GM12878 (cell line): ENCODE data around the gene GALNT18. TPM values are rescaled to one million over a fixed set of nuclear protein-coding genes. Genes with fewer than 3 reads are reported as not detected.
A peak's percentile ranks its signal among the peaks of the same experiment; 100 is the strongest.

Experiments used
- ATAC-seq: fragments of 200-7000 bp; cut with Tn5 transposase; 3 replicates; pipeline ENCODE4 v1.9.1; 2020; ENCODE audit warnings: mild to moderate bottlenecking, moderate library complexity
- BruUV-seq: library from RNA; stranded (reverse); fragments of 400-500 nt; replicated peaks from 2 replicates; lab custom pipeline; 2021; lab: Mats Ljungman, UMichigan
- CTCF ChIA-PET: fragments of 300-600 bp; sonication (Branson Sonifier 250); formaldehyde crosslinking; extraction: SDS; loops from one replicate; lab custom pipeline; 2021; ENCODE audit warnings: inconsistent platforms; lab: Yijun Ruan, JAX
- POLR2A ChIA-PET: fragments of 350-600 bp; formaldehyde crosslinking; extraction: SDS; loops from one replicate; lab custom pipeline; 2021; ENCODE audit warnings: inconsistent platforms; lab: Charles Lee
- RAD21 ChIA-PET: fragments of 300-600 bp; sonication (Branson Sonifier 250); formaldehyde crosslinking; loops from one replicate; lab custom pipeline; 2023; ENCODE audit warnings: antibody characterized with exemption; ENCODE audit not compliant: unreplicated experiment; lab: Charles Lee
- SMC1A ChIA-PET: fragments of 300-600 bp; sonication (Branson Sonifier 250); formaldehyde crosslinking; loops from one replicate; lab custom pipeline; 2023; ENCODE audit not compliant: unreplicated experiment, uncharacterized antibody; lab: Charles Lee
- DNase-seq: peaks from one replicate; pipeline ENCODE4 v3.0.0-alpha.2; 2011; ENCODE audit warnings: low read depth, low spot score
- FAIRE-seq: peaks from 3 replicates; lab custom pipeline; 2011; peaks lifted over from hg19 to GRCh38; lab: Jason Lieb, UNC
- H2AFZ ChIP-seq: 2 replicates; pipeline ENCODE4 v1.6.0; 2011; ENCODE audit warnings: low read depth, low read length, control low read depth; ENCODE audit not compliant: control insufficient read depth
- H3K27ac ChIP-seq: 2 replicates; pipeline ENCODE4 v1.5.1; 2011; ENCODE audit warnings: control low read depth; ENCODE audit not compliant: control insufficient read depth, insufficient read depth
- H3K27me3 ChIP-seq, 2 experiments: replicated peaks in 1 of 2; 2 replicates each; pipeline versions ENCODE4 v1.6.0 to v1.6.1; 2011; ENCODE audit warnings: low read length in 1 of 2; ENCODE audit not compliant: control insufficient read depth in 2 of 2, insufficient read depth in 2 of 2
- H3K36me3 ChIP-seq, 2 experiments: 2 replicates each; pipeline ENCODE4 v1.5.1; 2011; ENCODE audit warnings: low read length in 1 of 2; ENCODE audit not compliant: control insufficient read depth in 2 of 2, insufficient read depth in 2 of 2
- H3K4me1 ChIP-seq: 2 replicates; pipeline ENCODE4 v1.6.1; 2011; ENCODE audit warnings: mild to moderate bottlenecking, low read length, moderate library complexity, mixed read lengths; ENCODE audit not compliant: control insufficient read depth, insufficient read depth
- H3K4me2 ChIP-seq: 2 replicates; pipeline ENCODE4 v1.6.0; 2011; ENCODE audit warnings: control low read depth; ENCODE audit not compliant: control insufficient read depth, insufficient read depth
- H3K4me3 ChIP-seq: fragments of 200-600 bp; sonication (generic); 2 replicates; pipeline ENCODE4 v1.5.1; 2016
- H3K79me2 ChIP-seq: 2 replicates; pipeline ENCODE4 v1.6.0; 2011; ENCODE audit warnings: low read length; ENCODE audit not compliant: control insufficient read depth, insufficient read depth
- H3K9ac ChIP-seq: 2 replicates; pipeline ENCODE4 v1.8.0; 2011; ENCODE audit warnings: low read length, control low read depth, mixed read lengths; ENCODE audit not compliant: control insufficient read depth, insufficient read depth
- H3K9me3 ChIP-seq: replicated peaks from 3 replicates; pipeline ENCODE4 v1.5.1; 2011; ENCODE audit warnings: mild to moderate bottlenecking, low read length; ENCODE audit not compliant: control insufficient read depth, insufficient read depth
- H4K20me1 ChIP-seq: 2 replicates; pipeline ENCODE4 v1.6.0; 2011; ENCODE audit not compliant: control insufficient read depth, insufficient read depth
- HDAC6 ChIP-seq: fragments of 200-600 bp; sonication (generic); IDR thresholded peaks from one replicate; pipeline ENCODE4 v1.8.0; 2017; ENCODE audit warnings: antibody characterized with exemption; ENCODE audit not compliant: unreplicated experiment
- PML ChIP-seq: IDR thresholded peaks from 2 replicates; pipeline ENCODE4 v1.6.1; 2012; ENCODE audit warnings: low read length, inconsistent platforms
- RAD21 ChIP-seq: IDR thresholded peaks from 2 replicates; pipeline ENCODE4 v1.6.1; 2011; ENCODE audit warnings: mild to moderate bottlenecking, low read depth, low read length, moderate library complexity; ENCODE audit not compliant: insufficient read depth
- RAD51 ChIP-seq: fragments of 450-650 bp; IDR thresholded peaks from 2 replicates; pipeline ENCODE4 v1.6.1; 2016; ENCODE audit warnings: moderate library complexity, mild to moderate bottlenecking, inconsistent platforms
- RFX5 ChIP-seq: IDR thresholded peaks from 2 replicates; pipeline ENCODE4 v1.6.1; 2011; ENCODE audit warnings: low read depth, low read length, improper control_type of control experiment
- TCF7 ChIP-seq: IDR thresholded peaks from 2 replicates; pipeline ENCODE4 v1.6.1; 2014; ENCODE audit warnings: antibody characterized with exemption, borderline replicate concordance
- WGBS: methylation state at CpG from one replicate; pipeline ENCODE4 v1.1.6; 2016; ENCODE audit warnings: low lambda C conversion rate; ENCODE audit not compliant: insufficient replicate concordance, insufficient coverage; ENCODE audit errors: missing lambda C conversion rate; 5-methylcytosine and 5-hydroxymethylcytosine counted together
- in situ Hi-C: fragments of 300-500 bp; cut with MboI; formaldehyde crosslinking; loops from 9 replicates; pipeline ENCODE4 v1.14.3; 2018; ENCODE audit warnings: mixed read lengths
- intact Hi-C: fragments of 100-400 bp; cut with micrococcal nuclease; formaldehyde crosslinking; loops from one replicate; pipeline ENCODE4 v1.14.2; 2022; ENCODE audit not compliant: unreplicated experiment
- polyA plus RNA-seq, 11 experiments: library from polyadenylated mRNA; depleted of rRNA in 4 of 11; unstranded in 6 of 11; stranded (reverse) in 5 of 11; fragments of >200 nt; fragmentation: Nextera tagmentation in 4 of 11; fragmentation: Illumina TruSeq in 1 of 11; extraction: Ambion mirVana in 4 of 11; extraction: Trizol in 1 of 11; gene quantifications; 1 replicate in 1 of 11; 2 replicates in 10 of 11; pipeline versions ENCODE4 v1.2.1 to v1.2.3, GENCODE V29; 2011 to 2016; ENCODE audit warnings: inconsistent platforms in 2 of 11, missing spikeins in 2 of 11, low read depth in 1 of 11
- total RNA-seq, 4 experiments: library from RNA; depleted of rRNA in 3 of 4; stranded (reverse); fragments of >200 nt in 3 of 4; fragmentation: Illumina TruSeq in 1 of 4; extraction: Trizol in 1 of 4; gene quantifications; 2 replicates each; pipeline versions ENCODE4 v1.2.1 to v1.2.3, GENCODE V29; 2013 to 2021
- TF ChIP-seq, protein P1 (sequence below): fragments of 450-650 bp; IDR thresholded peaks from 2 replicates; pipeline ENCODE4 v1.6.1; 2016; ENCODE audit warnings: mild to moderate bottlenecking

GALNT18 gene
- total and polyA plus RNA-seq, 10 of the 15 experiments (the other 5 are each of a cell fraction or from before 2014, with no cell fraction given), result 1.2 to 14.2 (median 6.3) TPM

DNA sequence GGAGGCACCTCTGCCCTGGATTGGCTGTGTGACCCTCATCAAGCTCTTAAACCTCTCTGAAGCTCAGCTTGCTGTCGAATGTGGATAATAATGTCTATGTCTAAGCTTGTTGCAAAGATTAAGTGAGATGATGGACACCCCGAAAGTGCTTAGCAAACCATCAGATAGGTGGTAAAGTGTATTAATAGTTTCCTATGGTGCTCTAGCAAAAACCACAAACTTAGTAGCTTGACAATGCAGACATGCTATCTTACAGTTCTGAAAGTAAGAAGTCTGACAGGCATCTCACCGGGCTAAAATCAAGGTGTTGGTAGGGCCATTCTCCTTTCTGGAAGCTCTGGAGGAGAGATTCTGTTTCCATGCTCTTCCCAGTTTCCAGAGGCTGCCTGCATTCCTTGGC lies 162.2 kb downstream of the GALNT18 start:
- no peak overlapping the region for H3K9ac ChIP-seq
- CTCF ChIA-PET, result no interaction called here
- FAIRE-seq (no peak), ATAC-seq (no peak), DNase-seq (no peak)
- H3K9me3 ChIP-seq, result no peaks in the 10 kb centered on the region
- no peaks in the 10 kb centered on the region for H3K27me3 ChIP-seq
- no peak overlapping the region for H3K4me3 ChIP-seq
- SMC1A ChIA-PET, result interaction anchor here (0.9 kb wide), 1 partner anchor 162 kb away, joined by 3 read pairs; the partner anchor contains the start of gene GALNT18
- H3K79me2 ChIP-seq, result no peaks in the 10 kb centered on the region
- intact Hi-C loops (no loop called here), in situ Hi-C loops (no loop called here)
- no peak overlapping the region for H3K4me2 ChIP-seq
- no peak overlapping the region for H3K27ac ChIP-seq
- no TSS peak for BruUV-seq
- H2AFZ ChIP-seq, result no peak overlapping the region
- 15% methylated on average over 3 of the region's 3 CpGs for WGBS
- TF ChIP-seq, protein P1, sequence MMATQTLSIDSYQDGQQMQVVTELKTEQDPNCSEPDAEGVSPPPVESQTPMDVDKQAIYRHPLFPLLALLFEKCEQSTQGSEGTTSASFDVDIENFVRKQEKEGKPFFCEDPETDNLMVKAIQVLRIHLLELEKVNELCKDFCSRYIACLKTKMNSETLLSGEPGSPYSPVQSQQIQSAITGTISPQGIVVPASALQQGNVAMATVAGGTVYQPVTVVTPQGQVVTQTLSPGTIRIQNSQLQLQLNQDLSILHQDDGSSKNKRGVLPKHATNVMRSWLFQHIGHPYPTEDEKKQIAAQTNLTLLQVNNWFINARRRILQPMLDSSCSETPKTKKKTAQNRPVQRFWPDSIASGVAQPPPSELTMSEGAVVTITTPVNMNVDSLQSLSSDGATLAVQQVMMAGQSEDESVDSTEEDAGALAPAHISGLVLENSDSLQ, result 0 out of 2 replicates have a peak, but pooled peaks have one; percentile 24
- no peak for TF ChIP-seq TCF7
- RAD21 ChIA-PET, result no interaction called here
- H3K36me3 ChIP-seq, result no peaks in the 10 kb centered on the region
- no peaks in the 10 kb centered on the region; the same call in 1 of the 2 replicates for H3K4me1 ChIP-seq
- POLR2A ChIA-PET, result no interaction called here
- H4K20me1 ChIP-seq, result no peaks in the 10 kb centered on the region

DNA sequence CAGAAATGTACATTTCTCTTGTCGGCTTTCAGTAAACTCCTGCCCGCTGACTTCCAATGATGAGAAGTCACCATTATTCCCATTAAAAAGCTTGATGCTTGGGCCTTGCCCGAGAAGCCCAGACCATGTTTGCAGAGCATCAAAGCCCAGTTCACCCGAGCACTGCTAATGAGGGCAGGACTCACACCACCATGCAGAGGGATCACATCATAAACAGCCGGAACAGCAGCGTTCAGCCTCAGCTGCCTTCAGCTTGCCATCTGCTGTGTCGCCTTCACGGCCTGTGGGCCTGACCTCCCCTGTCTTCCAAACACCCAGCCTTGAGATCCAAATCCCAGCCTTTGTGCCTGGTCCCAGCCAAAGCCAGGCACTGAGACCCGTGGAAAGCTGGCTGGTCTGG lies 163.3 kb downstream of the GALNT18 start:
- intact Hi-C loops, result no loop called here
- no peak overlapping the region for H2AFZ ChIP-seq
- no peak for TF ChIP-seq RAD21
- TF ChIP-seq RAD51, result no peak
- TF ChIP-seq RFX5, result no peak
- TF ChIP-seq PML, result no peak
- no peak for TF ChIP-seq HDAC6
- TF ChIP-seq, all 136 proteins: peak for 0
- ChIA-PET SMC1A (no interaction called here), CTCF (interaction anchor here (0.9 kb wide), 1 partner anchor 16 kb away, joined by 3 read pairs; no protein-coding TSS in a partner anchor), POLR2A (no interaction called here), RAD21 (interaction anchor here (1.3 kb wide), 1 partner anchor 162 kb away, joined by 3 read pairs; no protein-coding TSS in a partner anchor)
- Histone ChIP-seq H3K4me2 (no peak overlapping the region), H3K4me3 (no peak overlapping the region), H4K20me1 (no peaks in the 10 kb centered on the region), H3K27me3 (no peaks in the 10 kb centered on the region), H3K9me3 (no peaks in the 10 kb centered on the region), H3K9ac (no peak overlapping the region), H3K36me3 (no peaks in the 10 kb centered on the region), H3K4me1 (no peaks in the 10 kb centered on the region; the same call in 1 of the 2 replicates), H3K79me2 (no peaks in the 10 kb centered on the region), H3K27ac (no peak overlapping the region)
- no TSS peak for BruUV-seq
- DNase-seq (no peak), ATAC-seq (no peak), FAIRE-seq (no peak)
- in situ Hi-C loops, result no loop called here
- WGBS, result 46% methylated on average over 9 of the region's 9 CpGs
